ENCODE data around the gene TMEM120A. TPM values are rescaled to one million over a fixed set of nuclear protein-coding genes. Genes with fewer than 3 reads are reported as not detected.
A peak's percentile ranks its signal among the peaks of the same experiment; 100 is the strongest.

TMEM120A gene
- total RNA-seq, 1 experiment from 2014 or later = 71.0 TPM

DNA sequence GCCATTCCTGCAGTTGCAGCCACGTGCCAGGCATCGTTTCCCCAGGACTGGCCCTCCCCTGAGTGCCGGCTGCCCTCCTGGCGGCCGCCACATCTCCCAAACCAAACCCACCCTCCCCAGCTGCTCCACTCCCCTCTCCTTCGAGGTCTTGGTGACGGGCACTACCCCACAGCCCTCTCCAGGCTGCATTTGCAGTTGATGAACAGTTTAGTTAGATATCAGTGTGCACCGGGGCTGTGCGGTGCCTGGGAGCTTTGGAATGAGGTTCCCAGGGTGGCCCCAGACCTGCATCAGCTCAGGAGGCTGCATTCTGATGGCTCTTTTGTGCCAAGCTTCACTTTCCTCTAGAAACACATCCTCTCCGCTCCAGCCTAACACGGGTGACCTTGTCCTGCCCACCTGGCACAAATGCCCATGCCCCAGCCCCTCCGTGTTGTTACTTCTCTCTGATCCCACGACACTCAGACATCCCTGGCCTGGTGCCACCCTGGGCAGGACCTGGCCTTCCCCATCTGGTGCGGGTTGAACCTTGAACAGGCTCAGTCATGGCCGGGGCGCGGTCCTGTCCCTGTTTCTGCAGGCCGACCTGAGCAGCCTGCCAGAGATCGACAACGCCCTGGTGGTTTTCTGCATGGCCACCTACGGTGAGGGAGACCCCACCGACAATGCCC is 14.5 kb downstream of the TMEM120A start:
- in situ Hi-C loops (cut with HindIII; ENCODE audit: low pct_unique_long_range_greater_than_20kb, low sequenced_read_pairs) = no loop called here
- BruUV-seq (replicated peaks) = no TSS peak
- Histone ChIP-seq H3K27ac (ENCODE audit: low read length) (no peak overlapping the region), H3K36me3 (ENCODE audit: control insufficient read depth, insufficient read depth, low read length) (peaks cover 2% of the 10 kb centered on the region; the same call in 1 of the 2 replicates), H3K4me3 (ENCODE audit: low read depth in 2 of 2, low read length in 2 of 2) (no peak overlapping the region), H3K9me3 (ENCODE audit: control insufficient read depth, insufficient read depth, low read depth, low read length) (no peaks in the 10 kb centered on the region), H3K4me1 (ENCODE audit: control insufficient read depth, insufficient read depth, low read length) (no peaks in the 10 kb centered on the region), H3K27me3 (ENCODE audit: control insufficient read depth, insufficient read depth, low read length) (no peaks in the 10 kb centered on the region)
- DNase-seq (ENCODE audit: low read depth, low spot score) (no peak), ATAC-seq (peak; percentile 22)
- POLR2A ChIA-PET = no interaction called here
- intact Hi-C loops (cut with micrococcal nuclease; ENCODE audit: unreplicated experiment) = no loop called here
- TF ChIP-seq POLR2AphosphoS5 (IDR thresholded peaks at IDR 0.05; ENCODE audit: low read depth, low read length) = no peak
- no peak for TF ChIP-seq CTCF (IDR thresholded peaks at IDR 0.05)
- TF ChIP-seq TCF7L2 (IDR thresholded peaks at IDR 0.05; ENCODE audit: low read depth, low read length) = no peak
- TF ChIP-seq, protein P1, sequence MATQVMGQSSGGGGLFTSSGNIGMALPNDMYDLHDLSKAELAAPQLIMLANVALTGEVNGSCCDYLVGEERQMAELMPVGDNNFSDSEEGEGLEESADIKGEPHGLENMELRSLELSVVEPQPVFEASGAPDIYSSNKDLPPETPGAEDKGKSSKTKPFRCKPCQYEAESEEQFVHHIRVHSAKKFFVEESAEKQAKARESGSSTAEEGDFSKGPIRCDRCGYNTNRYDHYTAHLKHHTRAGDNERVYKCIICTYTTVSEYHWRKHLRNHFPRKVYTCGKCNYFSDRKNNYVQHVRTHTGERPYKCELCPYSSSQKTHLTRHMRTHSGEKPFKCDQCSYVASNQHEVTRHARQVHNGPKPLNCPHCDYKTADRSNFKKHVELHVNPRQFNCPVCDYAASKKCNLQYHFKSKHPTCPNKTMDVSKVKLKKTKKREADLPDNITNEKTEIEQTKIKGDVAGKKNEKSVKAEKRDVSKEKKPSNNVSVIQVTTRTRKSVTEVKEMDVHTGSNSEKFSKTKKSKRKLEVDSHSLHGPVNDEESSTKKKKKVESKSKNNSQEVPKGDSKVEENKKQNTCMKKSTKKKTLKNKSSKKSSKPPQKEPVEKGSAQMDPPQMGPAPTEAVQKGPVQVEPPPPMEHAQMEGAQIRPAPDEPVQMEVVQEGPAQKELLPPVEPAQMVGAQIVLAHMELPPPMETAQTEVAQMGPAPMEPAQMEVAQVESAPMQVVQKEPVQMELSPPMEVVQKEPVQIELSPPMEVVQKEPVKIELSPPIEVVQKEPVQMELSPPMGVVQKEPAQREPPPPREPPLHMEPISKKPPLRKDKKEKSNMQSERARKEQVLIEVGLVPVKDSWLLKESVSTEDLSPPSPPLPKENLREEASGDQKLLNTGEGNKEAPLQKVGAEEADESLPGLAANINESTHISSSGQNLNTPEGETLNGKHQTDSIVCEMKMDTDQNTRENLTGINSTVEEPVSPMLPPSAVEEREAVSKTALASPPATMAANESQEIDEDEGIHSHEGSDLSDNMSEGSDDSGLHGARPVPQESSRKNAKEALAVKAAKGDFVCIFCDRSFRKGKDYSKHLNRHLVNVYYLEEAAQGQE (IDR thresholded peaks at IDR 0.05; ENCODE audit: insufficient read depth in 1 of 2, low read depth in 2 of 2, low read length in 1 of 2) = no peak
- no peak for TF ChIP-seq SIN3A (IDR thresholded peaks at IDR 0.05; ENCODE audit: borderline replicate concordance, insufficient read depth, low read depth, low read length)
- CTCF ChIA-PET = no interaction called here

GRCh38 chr7:75977743-75978142 is 16.7 kb downstream of the TMEM120A start:
- intact Hi-C loops (cut with micrococcal nuclease; ENCODE audit: unreplicated experiment) = no loop called here
- BruUV-seq (replicated peaks) = no TSS peak
- in situ Hi-C loops (cut with HindIII; ENCODE audit: low pct_unique_long_range_greater_than_20kb, low sequenced_read_pairs) = no loop called here
- H3K36me3 ChIP-seq (ENCODE audit: control insufficient read depth, insufficient read depth, low read length) = peaks cover 3% of the 10 kb centered on the region; the same call in 1 of the 2 replicates
- no peak overlapping the region for H3K4me3 ChIP-seq (ENCODE audit: low read depth in 2 of 2, low read length in 2 of 2)
- TF ChIP-seq POLR2AphosphoS5 (IDR thresholded peaks at IDR 0.05; ENCODE audit: low read depth, low read length) (no peak), TCF7L2 (IDR thresholded peaks at IDR 0.05; ENCODE audit: low read depth, low read length) (no peak), CTCF (IDR thresholded peaks at IDR 0.05) (no peak), SIN3A (IDR thresholded peaks at IDR 0.05; ENCODE audit: borderline replicate concordance, insufficient read depth, low read depth, low read length) (no peak)
- TF ChIP-seq, protein P1 (IDR thresholded peaks at IDR 0.05; ENCODE audit: insufficient read depth in 1 of 2, low read depth in 2 of 2, low read length in 1 of 2) = no peak
- ATAC-seq = no peak
- DNase-seq (ENCODE audit: low read depth, low spot score) = no peak
- ChIA-PET POLR2A (no interaction called here), CTCF (no interaction called here)
- H3K27me3 ChIP-seq (ENCODE audit: control insufficient read depth, insufficient read depth, low read length) = no peaks in the 10 kb centered on the region
- H3K27ac ChIP-seq (ENCODE audit: low read length) = no peak overlapping the region
- H3K9me3 ChIP-seq (ENCODE audit: control insufficient read depth, insufficient read depth, low read depth, low read length) = no peaks in the 10 kb centered on the region
- no peaks in the 10 kb centered on the region for H3K4me1 ChIP-seq (ENCODE audit: control insufficient read depth, insufficient read depth, low read length)

All from Panc1 (cell line).